GM18907 (cell line): ENCODE results near the gene OR2D2.
"Not testable (repeated sequence)": the region's sequence is repeated elsewhere in the genome, so short reads cannot be mapped to it uniquely, and the experiment has no call there.

ENCODE experiments used
- ATAC-seq: cut with Tn5 transposase; IDR thresholded peaks from one replicate; pipeline ENCODE4 v1.9.1; 2021; ENCODE audit warnings: mild to moderate bottlenecking, moderate library complexity; ENCODE audit not compliant: unreplicated experiment

Gene OR2D2

DNA sequence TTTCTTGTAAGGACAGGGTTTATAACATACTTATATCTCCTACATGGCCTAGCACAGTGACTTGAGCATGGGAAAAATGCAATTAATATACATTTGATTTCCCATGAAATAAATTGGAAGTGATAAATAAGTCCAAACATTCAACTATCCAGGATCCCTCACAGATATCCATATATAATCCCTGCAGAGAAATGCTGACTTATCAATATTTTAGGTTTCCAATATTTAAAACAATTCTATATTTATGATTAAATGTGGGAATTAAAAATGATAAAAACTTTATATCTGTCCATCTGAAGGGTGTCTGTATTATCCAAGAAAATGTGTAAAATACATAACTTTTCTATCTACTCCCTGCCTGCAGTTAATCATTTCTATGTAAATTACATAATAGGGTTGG lies 9.5 kb downstream of the OR2D2 start:
- no peak for ATAC-seq

DNA sequence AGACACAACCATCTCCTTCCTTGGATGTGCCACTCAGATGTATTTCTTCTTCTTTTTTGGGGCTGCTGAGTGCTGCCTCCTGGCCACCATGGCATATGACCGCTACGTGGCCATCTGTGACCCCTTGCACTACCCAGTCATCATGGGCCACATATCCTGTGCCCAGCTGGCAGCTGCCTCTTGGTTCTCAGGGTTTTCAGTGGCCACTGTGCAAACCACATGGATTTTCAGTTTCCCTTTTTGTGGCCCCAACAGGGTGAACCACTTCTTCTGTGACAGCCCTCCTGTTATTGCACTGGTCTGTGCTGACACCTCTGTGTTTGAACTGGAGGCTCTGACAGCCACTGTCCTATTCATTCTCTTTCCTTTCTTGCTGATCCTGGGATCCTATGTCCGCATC lies 15.4 kb downstream of the OR2D2 start:
- no peak for ATAC-seq

DNA sequence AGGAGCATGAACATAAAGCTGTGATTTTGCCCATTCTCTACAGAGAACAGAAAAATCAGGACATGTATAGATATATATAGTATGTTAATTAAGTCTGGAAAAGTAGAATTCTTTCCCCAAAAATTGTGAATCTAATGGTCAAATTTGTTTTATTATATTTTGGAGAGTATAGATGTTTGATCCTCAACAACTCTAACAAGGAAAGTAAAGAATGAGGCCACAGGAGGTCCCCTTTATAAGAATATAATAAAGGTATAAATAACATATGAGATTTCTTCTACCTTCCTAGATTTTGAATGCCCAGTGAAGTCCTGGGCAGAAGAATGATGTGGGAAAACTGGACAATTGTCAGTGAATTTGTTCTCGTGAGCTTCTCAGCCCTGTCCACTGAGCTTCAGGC lies 16.0 kb downstream of the OR2D2 start, which contains the start of gene OR10A4:
Gene OR10A4 (plus strand): TSS at position 301 of the 400 bp plus-strand sequence. CDS start 23 bp downstream, at position 324.
- no peak for ATAC-seq

DNA sequence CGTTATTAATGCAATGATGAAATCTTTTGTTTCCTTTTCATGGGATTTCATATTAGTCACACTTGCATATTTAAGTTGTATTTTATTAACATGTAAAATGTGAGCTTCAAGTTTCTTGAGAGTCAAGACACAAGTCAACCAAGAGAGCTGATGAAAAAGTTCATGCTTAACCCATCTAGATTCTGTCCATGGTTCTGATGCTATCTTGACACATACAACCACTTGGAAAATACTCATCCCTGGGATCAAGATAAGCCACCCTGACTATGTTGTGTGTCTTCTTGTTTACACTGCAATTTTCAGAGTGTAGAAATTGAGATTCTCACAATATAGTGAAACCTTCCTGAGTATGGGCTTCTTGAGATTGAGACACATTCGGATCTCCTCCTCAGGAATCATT lies 16.5 kb downstream of the OR2D2 start:
- ATAC-seq, result no peak

DNA sequence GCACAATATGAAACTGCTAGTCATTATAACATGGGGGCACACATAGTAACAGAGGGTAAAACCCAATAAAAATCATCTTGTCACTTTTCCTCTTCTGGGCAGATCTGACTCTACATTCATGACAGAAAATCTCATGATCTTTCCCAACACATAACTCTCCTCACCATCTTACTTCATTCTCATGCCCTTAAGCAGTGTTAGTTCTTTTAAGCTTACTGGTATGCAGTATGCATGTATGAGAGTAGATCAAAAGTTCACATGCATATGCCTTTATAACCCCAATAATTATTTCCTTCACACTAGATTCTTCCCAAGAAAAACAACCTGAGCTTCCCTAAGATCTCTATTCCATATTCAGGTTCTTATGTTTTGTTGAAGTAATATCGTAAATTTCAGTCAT lies 21.0 kb downstream of the OR2D2 start:
- no peak for ATAC-seq

DNA sequence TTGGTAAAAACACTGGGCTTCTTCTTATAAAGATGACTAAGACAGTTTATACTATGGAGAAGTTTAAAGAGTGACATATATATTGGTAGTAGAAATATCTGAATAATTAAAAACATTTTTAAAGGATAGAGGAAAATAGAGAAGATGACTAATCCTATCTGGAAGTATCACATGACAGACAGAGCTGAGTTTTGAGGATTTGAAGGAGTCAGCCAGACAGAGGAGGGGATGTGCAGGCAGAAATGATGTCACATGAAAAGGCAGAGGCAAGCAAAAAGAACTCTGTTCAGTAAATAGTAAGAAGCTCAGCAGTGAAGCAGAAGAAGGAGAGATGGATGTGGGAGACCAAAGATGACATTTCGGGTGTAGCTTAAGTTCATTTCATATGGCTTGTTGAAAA lies 27.9 kb downstream of the OR2D2 start:
- no peak for ATAC-seq

DNA sequence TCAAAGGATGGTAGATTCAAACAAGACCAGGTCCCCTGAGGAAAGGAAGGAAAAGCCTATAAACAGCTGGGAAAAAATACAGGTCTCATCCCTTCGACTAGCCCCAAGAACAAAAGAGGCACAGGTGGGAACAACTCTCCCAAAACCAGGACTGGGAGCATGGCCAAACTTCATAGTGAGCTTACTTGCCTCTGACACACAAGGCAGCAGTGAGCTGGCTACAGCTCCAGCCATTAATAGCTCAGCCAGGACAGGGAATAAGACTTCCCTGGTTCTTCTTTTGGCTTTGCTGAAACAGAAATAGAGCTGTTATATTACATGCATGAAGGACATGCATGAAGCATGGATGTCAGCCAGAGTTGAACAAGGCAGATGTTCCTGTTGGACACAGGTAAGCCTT lies 29.3 kb downstream of the OR2D2 start, which contains the start of gene OR10A2:
Gene OR10A2 (plus strand): TSS at position 97 of the 400 bp plus-strand sequence. CDS start 6,698 bp downstream, outside the sequence.
- ATAC-seq, result no peak

DNA sequence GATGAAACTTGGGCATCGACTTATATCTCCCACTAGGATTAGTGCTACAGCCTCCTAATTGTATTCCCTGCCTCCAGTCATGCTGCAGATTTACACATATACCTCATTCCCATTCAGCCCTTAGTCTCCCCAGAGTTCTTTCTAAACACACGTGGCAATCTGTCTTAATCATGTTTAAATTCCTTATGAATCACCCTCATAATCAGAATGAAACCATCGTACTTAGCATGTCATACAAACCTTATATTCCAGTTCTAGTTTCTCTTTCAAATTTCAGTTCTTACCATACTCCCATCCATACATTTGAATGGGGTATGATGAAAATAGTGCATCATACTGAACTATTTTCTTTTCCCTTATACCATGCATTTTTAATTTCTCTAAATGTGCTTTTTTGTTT lies 35.4 kb downstream of the OR2D2 start:
- ATAC-seq, result no peak

DNA sequence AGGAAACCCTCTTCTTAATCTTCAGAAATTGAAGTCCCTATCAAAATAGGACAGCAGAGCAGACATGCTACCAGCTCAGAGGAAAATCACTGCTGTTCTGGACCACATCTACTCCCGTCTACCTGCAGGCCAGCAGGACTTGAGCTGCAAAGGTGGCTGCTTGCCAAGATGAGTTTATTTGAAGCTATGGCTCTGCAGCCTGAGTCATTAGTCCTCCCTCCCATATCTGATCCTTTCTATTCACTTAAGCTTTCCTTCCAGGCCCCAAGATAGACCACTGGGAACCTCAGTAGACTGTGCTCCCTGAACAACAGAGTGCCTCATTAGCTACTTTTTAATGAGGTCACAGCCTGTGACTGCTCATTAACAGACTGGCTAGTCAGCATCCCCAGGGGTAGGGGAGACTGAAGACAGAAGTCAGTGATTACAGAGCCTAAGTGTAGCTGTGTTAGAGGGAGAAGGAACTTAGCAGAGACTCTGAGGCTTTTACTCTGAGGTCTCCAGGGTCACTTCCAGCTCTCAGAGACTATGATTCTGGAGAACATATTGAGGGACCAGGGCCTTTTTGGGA lies 36.2 kb downstream of the OR2D2 start:
- ATAC-seq, result no peak

DNA sequence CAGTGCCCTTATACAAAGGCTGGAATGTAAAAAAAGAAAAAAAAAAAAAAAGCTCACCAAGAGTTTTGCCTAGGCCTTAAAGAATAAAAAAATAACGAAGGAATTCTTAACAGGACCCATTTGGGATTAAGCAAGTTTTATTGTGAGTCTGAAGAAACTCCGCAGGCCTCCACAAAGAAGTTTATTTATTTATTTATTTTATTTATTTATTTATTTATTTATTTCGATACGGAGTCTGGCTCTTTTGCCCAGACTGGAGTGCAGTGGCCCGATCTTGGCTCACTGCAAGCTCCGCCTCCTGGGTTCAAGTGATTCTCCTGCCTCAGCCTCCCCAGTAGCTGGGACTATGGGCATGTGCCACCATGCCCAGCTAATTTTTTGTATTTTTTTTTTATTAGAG lies 37.5 kb downstream of the OR2D2 start:
- not testable (repeated sequence) for ATAC-seq

DNA sequence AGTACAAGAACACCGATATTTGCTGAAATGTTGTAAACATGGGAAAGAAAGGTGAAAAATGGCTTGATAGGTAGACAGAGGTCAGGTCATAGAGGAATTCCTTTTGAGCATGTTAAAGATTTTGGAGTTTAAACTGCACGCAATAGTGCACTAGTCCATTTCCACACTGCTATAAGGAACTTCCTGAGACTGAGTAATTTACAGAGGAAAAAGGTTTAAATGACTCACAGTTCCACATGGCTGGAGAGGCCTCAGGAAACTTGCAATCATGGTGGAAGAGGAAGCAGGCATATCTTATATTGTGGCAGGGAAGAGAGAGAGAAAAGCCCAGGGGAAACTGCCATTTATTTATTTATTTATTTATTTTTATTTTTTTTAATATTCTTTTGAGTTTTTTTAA lies 41.8 kb downstream of the OR2D2 start:
- ATAC-seq, result no peak

DNA sequence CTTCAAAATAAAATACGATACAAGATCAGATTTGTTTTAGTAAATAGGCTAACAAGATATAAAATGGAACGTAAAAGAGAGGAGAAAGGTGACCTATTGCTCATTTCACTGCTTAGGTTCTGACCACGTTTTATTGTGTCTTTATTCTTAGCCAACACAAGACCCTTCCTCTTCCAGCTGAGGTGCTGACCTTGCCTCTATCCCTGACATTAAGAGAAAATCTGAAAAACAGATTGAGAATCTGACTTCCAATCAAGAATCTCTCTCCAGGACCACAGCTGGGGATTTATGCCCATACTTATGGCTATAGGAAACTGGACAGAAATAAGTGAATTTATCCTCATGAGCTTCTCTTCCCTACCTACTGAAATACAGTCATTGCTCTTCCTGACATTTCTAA lies 46.9 kb downstream of the OR2D2 start, which contains the start of gene OR10A5:
Gene OR10A5 (plus strand): TSS at position 301 of the 400 bp plus-strand sequence. CDS start 0 bp downstream, at position 301.
- no peak for ATAC-seq

DNA sequence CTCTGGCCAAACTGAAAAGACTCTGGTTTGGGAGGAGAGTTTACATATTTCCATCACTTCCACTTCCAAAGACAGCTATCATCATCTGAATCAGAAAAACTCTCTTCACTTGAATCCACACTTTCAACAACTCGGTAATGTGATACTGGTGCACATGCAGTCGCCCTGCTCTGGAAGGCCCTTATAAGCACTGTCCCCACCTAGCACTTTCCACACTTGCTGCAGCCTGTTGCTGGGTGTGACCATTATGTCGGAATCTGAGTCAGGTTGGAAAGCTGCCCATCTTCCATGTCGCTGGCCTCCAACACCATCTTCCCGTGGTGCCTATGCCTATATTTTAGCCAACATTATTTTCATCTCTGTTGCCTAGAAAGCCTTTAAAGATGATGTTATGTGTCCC lies 47.9 kb downstream of the OR2D2 start:
- ATAC-seq, result no peak

DNA sequence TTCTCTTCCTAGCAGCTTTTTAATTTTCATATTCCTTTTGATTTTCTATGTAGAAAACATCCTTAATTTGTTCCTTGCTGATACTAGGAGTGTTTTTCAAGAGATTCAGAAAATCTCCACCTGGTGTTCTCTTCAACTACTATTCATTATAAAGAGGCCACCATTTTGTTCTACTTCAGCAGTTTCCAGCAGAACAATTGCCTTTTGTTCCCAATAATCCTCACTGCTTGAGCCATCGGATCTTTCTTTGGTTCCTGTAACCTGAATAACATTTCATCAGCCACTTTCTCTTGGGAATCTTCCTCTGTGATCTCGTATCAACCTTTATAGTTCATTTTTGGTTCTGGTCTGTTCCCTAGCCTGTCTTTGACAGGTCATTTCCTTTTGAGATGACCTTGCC lies 48.6 kb downstream of the OR2D2 start:
- ATAC-seq, result no peak

DNA sequence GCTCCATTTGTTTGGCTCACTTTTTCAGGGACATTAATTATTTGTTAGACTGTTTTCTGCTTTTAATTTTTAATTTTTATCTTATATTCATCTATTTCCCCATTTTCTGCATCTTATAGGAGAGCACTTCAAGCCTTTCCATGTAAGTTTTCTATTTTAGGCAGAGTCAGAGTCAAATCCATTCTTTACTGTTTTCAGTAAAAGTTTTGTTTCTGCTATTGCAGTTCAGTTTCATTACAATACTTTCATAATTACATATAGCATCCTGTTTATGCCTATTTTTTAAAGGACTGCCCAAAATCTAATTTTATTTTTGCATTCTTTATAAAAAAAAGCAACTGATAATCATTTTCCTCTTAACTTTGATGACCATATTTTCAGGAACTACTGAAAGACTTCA lies 50.6 kb downstream of the OR2D2 start:
- ATAC-seq, result no peak
